IMR-90 (cell line): ENCODE measurements around the gene BRSK1. TPM values are rescaled to one million over a fixed set of nuclear protein-coding genes. Genes with fewer than 3 reads are reported as not detected.

Source experiments
- ATAC-seq: fragments of 200-7000 bp; cut with Tn5 transposase; 2 replicates; pipeline ENCODE4 v1.9.1; 2020; ENCODE audit warnings: low read depth, mild to moderate bottlenecking, moderate library complexity
- BruUV-seq: library from RNA; stranded (reverse); fragments of 400-500 nt; replicated peaks from 2 replicates; lab custom pipeline; 2021; lab: Mats Ljungman, UMichigan
- CTCF ChIA-PET: fragments of 300-600 bp; formaldehyde crosslinking; extraction: SDS; loops from one replicate; lab custom pipeline; 2021; ENCODE audit warnings: antibody characterized with exemption; lab: Yijun Ruan, JAX
- POLR2A ChIA-PET: fragments of 300-600 bp; sonication (Branson Sonifier 250); formaldehyde crosslinking; loops from one replicate; lab custom pipeline; 2022; ENCODE audit warnings: antibody characterized with exemption; ENCODE audit not compliant: unreplicated experiment; lab: Charles Lee
- DNase-seq: peaks from one replicate; pipeline ENCODE4 v3.0.0; 2013
- H2AFZ ChIP-seq: replicated peaks from 2 replicates; pipeline ENCODE3; 2013; ENCODE audit warnings: low read length, mild to moderate bottlenecking; ENCODE audit not compliant: poor library complexity
- H2AK5ac ChIP-seq: 2 replicates; pipeline ENCODE4 v1.6.1; 2013; ENCODE audit warnings: low read depth, low read length, inconsistent platforms
- H2AK9ac ChIP-seq: replicated peaks from 2 replicates; pipeline ENCODE3; 2013; ENCODE audit warnings: mild to moderate bottlenecking, low read depth, low read length, moderate library complexity; ENCODE audit not compliant: poor library complexity
- H2BK120ac ChIP-seq: 2 replicates; pipeline ENCODE4 v1.6.1; 2013; ENCODE audit warnings: low read depth, low read length, inconsistent platforms
- H2BK15ac ChIP-seq: 3 replicates; pipeline ENCODE4 v1.6.1; 2013; ENCODE audit warnings: low read depth, low read length, inconsistent platforms
- H2BK20ac ChIP-seq: 2 replicates; pipeline ENCODE4 v1.6.1; 2013; ENCODE audit warnings: low read depth, mild to moderate bottlenecking, inconsistent platforms, low read length, moderate library complexity
- H2BK5ac ChIP-seq: 2 replicates; pipeline ENCODE4 v1.6.1; 2013; ENCODE audit warnings: mild to moderate bottlenecking, low read depth, low read length, inconsistent platforms; ENCODE audit not compliant: poor library complexity, severe bottlenecking
- H3K14ac ChIP-seq: replicated peaks from 2 replicates; pipeline ENCODE4 v1.6.1; 2013; ENCODE audit warnings: low read depth, low read length, inconsistent platforms
- H3K18ac ChIP-seq: 2 replicates; pipeline ENCODE4 v1.6.1; 2013; ENCODE audit warnings: low read depth, low read length, control low read depth
- H3K23ac ChIP-seq: 2 replicates; pipeline ENCODE4 v1.6.1; 2013; ENCODE audit warnings: low read depth, low read length, inconsistent platforms
- H3K27ac ChIP-seq: 2 replicates; pipeline ENCODE4 v1.5.1; 2013; ENCODE audit warnings: mild to moderate bottlenecking, control low read depth, low read length; ENCODE audit not compliant: insufficient read depth
- H3K27me3 ChIP-seq: 2 replicates; pipeline ENCODE4 v1.6.1; 2013; ENCODE audit warnings: low read length; ENCODE audit not compliant: control insufficient read depth, insufficient read depth
- H3K36me3 ChIP-seq: 2 replicates; pipeline ENCODE4 v1.6.1; 2013; ENCODE audit warnings: low read length, mixed read lengths; ENCODE audit not compliant: control insufficient read depth, insufficient read depth
- H3K4ac ChIP-seq: 2 replicates; pipeline ENCODE4 v1.6.1; 2013; ENCODE audit warnings: low read depth, low read length, inconsistent platforms
- H3K4me1 ChIP-seq: 2 replicates; pipeline ENCODE4 v1.6.1; 2013; ENCODE audit warnings: low read length, mixed read lengths; ENCODE audit not compliant: control insufficient read depth, insufficient read depth
- H3K4me2 ChIP-seq: 2 replicates; pipeline ENCODE4 v1.6.1; 2013; ENCODE audit warnings: low read depth, mild to moderate bottlenecking, control low read depth, low read length, moderate library complexity
- H3K4me3 ChIP-seq: 2 replicates; pipeline ENCODE4 v1.5.1; 2013; ENCODE audit warnings: low read depth, mild to moderate bottlenecking, control low read depth, low read length, moderate library complexity; ENCODE audit not compliant: insufficient read depth
- H3K56ac ChIP-seq: 2 replicates; pipeline ENCODE4 v1.6.1; 2013; ENCODE audit warnings: low read length, inconsistent platforms; ENCODE audit not compliant: insufficient read depth; ENCODE audit errors: extremely low read depth
- H3K79me1 ChIP-seq, 2 experiments: 2 replicates each; pipeline ENCODE4 v1.6.1; 2013; ENCODE audit warnings: low read length in 2 of 2, inconsistent platforms in 1 of 2, low read depth in 1 of 2
- H3K9ac ChIP-seq: 2 replicates; pipeline ENCODE4 v1.6.1; 2013; ENCODE audit warnings: low read depth, low read length, control low read depth
- H3K9me1 ChIP-seq: 2 replicates; pipeline ENCODE4 v1.6.1; 2013; ENCODE audit warnings: low read length, inconsistent platforms; ENCODE audit not compliant: insufficient read depth
- H3K9me3 ChIP-seq: 2 replicates; pipeline ENCODE4 v1.6.1; 2013; ENCODE audit warnings: low read length; ENCODE audit not compliant: control insufficient read depth, insufficient read depth
- H4K20me1 ChIP-seq: 2 replicates; pipeline ENCODE4 v1.6.1; 2013; ENCODE audit warnings: low read length, inconsistent platforms; ENCODE audit not compliant: insufficient read depth
- H4K5ac ChIP-seq: 2 replicates; pipeline ENCODE4 v1.6.1; 2013; ENCODE audit warnings: mild to moderate bottlenecking, low read depth, low read length, control low read depth
- H4K8ac ChIP-seq, 2 experiments: 2 replicates each; pipeline ENCODE4 v1.6.1; 2013; ENCODE audit warnings: low read depth in 2 of 2, low read length in 2 of 2, control low read depth in 1 of 2, inconsistent platforms in 1 of 2
- H4K91ac ChIP-seq: 2 replicates; pipeline ENCODE4 v1.6.1; 2013; ENCODE audit warnings: low read depth, low read length, inconsistent platforms; ENCODE audit not compliant: insufficient read depth
- CTCF ChIP-seq: conservative IDR thresholded peaks from 2 replicates; pipeline ENCODE4 v1.5.1; 2012; ENCODE audit warnings: mild to moderate bottlenecking, low read depth, low read length, improper control_type of control experiment
- FOS ChIP-seq: fragments of 150-350 bp; IDR thresholded peaks from 2 replicates; pipeline ENCODE4 v1.6.1; 2016; ENCODE audit warnings: low read depth, low read length
- MAZ ChIP-seq: IDR thresholded peaks from 2 replicates; pipeline ENCODE4 v1.6.1; 2012; ENCODE audit warnings: low read depth, mild to moderate bottlenecking, low read length, improper control_type of control experiment, moderate library complexity, borderline replicate concordance
- NFE2L2 ChIP-seq: fragments of 150-350 bp; IDR thresholded peaks from 2 replicates; pipeline ENCODE4 v1.6.1; 2016; ENCODE audit warnings: low read depth, mild to moderate bottlenecking, low read length
- RAD21 ChIP-seq: IDR thresholded peaks from 2 replicates; pipeline ENCODE4 v1.6.1; 2012; ENCODE audit warnings: low read length, improper control_type of control experiment
- SMC3 ChIP-seq: fragments of 150-350 bp; IDR thresholded peaks from 2 replicates; pipeline ENCODE4 v1.6.1; 2016; ENCODE audit warnings: low read depth, mild to moderate bottlenecking, antibody characterized with exemption, low read length, moderate library complexity
- WGBS, 2 experiments: methylation state at CpG; one replicate each; pipeline versions ENCODE4 v1.1.5 to v1.1.7; 2013; ENCODE audit warnings: missing lambda C conversion rate in 2 of 2; ENCODE audit not compliant: insufficient read length in 1 of 2; ENCODE audit errors: extremely low coverage in 2 of 2; 5-methylcytosine and 5-hydroxymethylcytosine counted together
- dilution Hi-C: fragments of 300-500 bp; cut with HindIII; formaldehyde crosslinking; loops from one replicate; pipeline ENCODE4 v1.14.3; 2018; ENCODE audit warnings: low sequenced_read_pairs; ENCODE audit not compliant: unreplicated experiment
- in situ Hi-C: fragments of 300-500 bp; cut with MboI; formaldehyde crosslinking; loops from 3 replicates; pipeline ENCODE4 v1.14.3; 2019; ENCODE audit warnings: low sequenced_read_pairs, inconsistent platforms, mixed read lengths
- intact Hi-C: fragments of 100-400 bp; cut with micrococcal nuclease; formaldehyde crosslinking; loops from 2 replicates; pipeline ENCODE4 v1.10.0; 2022
- polyA plus RNA-seq, 3 experiments: library from polyadenylated mRNA; depleted of rRNA; stranded (reverse); fragments of >200 nt; gene quantifications; 2 replicates each; pipeline ENCODE4 v1.2.3, GENCODE V29; 2012; ENCODE audit warnings: low replicate concordance in 1 of 3
- total RNA-seq: library from RNA; depleted of rRNA; stranded (reverse); fragments of >200 nt; gene quantifications from 2 replicates; pipeline ENCODE4 v1.2.3, GENCODE V29; 2012

BRSK1 gene
- total and polyA plus RNA-seq, 2 of the 4 experiments (the other 2 are of a cell fraction), result 2.5 to 22.3 TPM

DNA sequence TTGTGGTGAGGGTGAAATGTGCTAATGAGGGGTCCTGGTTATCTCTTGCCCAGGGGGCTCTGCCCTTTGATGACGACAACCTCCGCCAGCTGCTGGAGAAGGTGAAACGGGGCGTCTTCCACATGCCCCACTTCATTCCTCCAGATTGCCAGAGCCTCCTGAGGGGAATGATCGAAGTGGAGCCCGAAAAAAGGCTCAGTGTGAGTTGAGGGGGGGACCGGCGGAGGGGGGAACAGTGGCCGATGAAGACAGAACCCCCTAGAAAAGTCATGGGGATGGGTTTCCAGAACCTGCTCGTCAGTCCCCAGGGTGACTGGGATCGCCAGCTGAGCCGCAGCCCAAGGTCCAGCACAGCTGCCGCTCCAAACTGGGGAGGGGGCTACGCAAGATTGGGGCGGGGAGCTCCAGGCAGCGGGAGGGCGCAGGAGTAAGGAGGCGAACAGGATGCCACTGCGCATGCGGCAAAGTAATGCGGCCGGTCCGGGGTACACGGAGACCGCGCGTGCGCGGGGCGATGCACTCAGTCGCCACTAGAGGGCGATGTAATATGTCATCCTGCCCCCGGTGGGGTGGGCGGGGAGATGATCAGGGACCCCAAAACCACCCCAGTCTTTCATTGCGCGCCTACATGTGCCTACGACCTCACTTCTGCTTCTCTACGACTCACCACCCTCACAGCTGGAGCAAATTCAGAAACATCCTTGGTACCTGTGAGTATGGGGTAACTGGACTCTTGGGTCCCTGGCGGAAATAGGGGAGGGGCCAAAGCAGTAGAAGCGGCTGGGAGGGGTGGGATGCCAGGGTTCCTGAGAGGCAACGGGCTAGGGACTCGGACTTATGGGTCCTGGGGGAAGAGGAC, 17.9 kb downstream of the BRSK1 start:
- H2BK20ac ChIP-seq, result no peak overlapping the region
- intact Hi-C loops (loop anchor here (5.0 kb wide), 1 partner anchor 86 kb away; the partner anchor contains the start of gene RPL28), in situ Hi-C loops (no loop called here), dilution Hi-C loops (no loop called here)
- H2AK9ac ChIP-seq, result peak overlapping the region; percentile 81
- H4K8ac ChIP-seq, result peak overlapping the region in 1 of 2 experiments; percentile 94; a peak in 2 of 4 replicates
- H3K9ac ChIP-seq, result no peak overlapping the region; the same call in 1 of the 2 replicates
- peak overlapping the region; percentile 47; the same call in 1 of the 2 replicates for H3K4me2 ChIP-seq
- H3K27me3 ChIP-seq, result no peaks in the 10 kb centered on the region
- no peak overlapping the region for H4K5ac ChIP-seq
- H3K9me3 ChIP-seq, result no peaks in the 10 kb centered on the region
- peak overlapping the region; percentile 96 for H2AK5ac ChIP-seq
- peak overlapping the region; percentile 82 for H3K14ac ChIP-seq
- ChIA-PET POLR2A (interaction anchor here (1.0 kb wide), 1 partner anchor 104 kb away, joined by 4 read pairs; no protein-coding TSS in a partner anchor), CTCF (interaction anchor here (0.6 to 2.0 kb wide), 8 partner anchors 12 to 116 kb away, joined by 3 to 11 read pairs (median 4); partner anchors contain the start of genes KMT5C and TMEM238)
- BruUV-seq, result no TSS peak
- no peak overlapping the region for H3K27ac ChIP-seq
- ATAC-seq (peak; percentile 98), DNase-seq (peak; percentile 62)
- no peaks in the 10 kb centered on the region for H3K9me1 ChIP-seq
- no peaks in the 10 kb centered on the region for H3K79me1 ChIP-seq
- H3K36me3 ChIP-seq, result peaks cover 46% of the 10 kb centered on the region
- H4K91ac ChIP-seq, result peak overlapping the region; percentile 61; the same call in 1 of the 2 replicates
- H3K18ac ChIP-seq, result no peak overlapping the region
- WGBS, 2 experiments, result 24% methylated on average over 4 of the region's 42 CpGs; no CpG with 5 or more reads in 1 of the 2 experiments
- no peak overlapping the region for H3K23ac ChIP-seq
- H2AFZ ChIP-seq, result peak overlapping the region; percentile 91
- no peaks in the 10 kb centered on the region for H3K4me1 ChIP-seq
- TF ChIP-seq SMC3, result peak; percentile 74
- no peak for TF ChIP-seq NFE2L2
- peak; percentile 77 for TF ChIP-seq RAD21
- peak; percentile 66; the same call in 1 of the 2 replicates for TF ChIP-seq MAZ
- no peak for TF ChIP-seq FOS
- TF ChIP-seq CTCF, result peak; percentile 89
- peak overlapping the region; percentile 56; the same call in 1 of the 2 replicates for H3K4ac ChIP-seq
- H3K56ac ChIP-seq, result no peak overlapping the region
- H4K20me1 ChIP-seq, result no peaks in the 10 kb centered on the region
- no peak overlapping the region for H3K4me3 ChIP-seq
- H2BK120ac ChIP-seq, result no peak overlapping the region
- H2BK15ac ChIP-seq, result no peak overlapping the region
- no peak overlapping the region for H2BK5ac ChIP-seq
